B cell (primary cell): ENCODE measurements around the gene BCL3.

Source experiments
- CTCF ChIP-seq: fragments of 200-600 bp; IDR thresholded peaks from one replicate; pipeline ENCODE4 v1.8.0; 2022; ENCODE audit warnings: antibody characterized with exemption, mild to moderate bottlenecking
- EZH2 ChIP-seq: IDR thresholded peaks from 2 replicates; pipeline ENCODE4 v1.6.1; 2012; ENCODE audit warnings: borderline replicate concordance, low read depth, mild to moderate bottlenecking, moderate library complexity, low read length; ENCODE audit not compliant: insufficient read depth, poor library complexity, severe bottlenecking

- TF ChIP-seq CTCF (no peak), EZH2 (no peak)
These were observed 18.9 kb upstream of the BCL3 start for GRCh38 chr19:44729516-44730033.
